HG02870 (cell line): Measurements from ENCODE around the gene UBE2G2.

Experiments
- ATAC-seq: cut with Tn5 transposase; IDR thresholded peaks from one replicate; pipeline ENCODE4 v1.9.1; 2021; ENCODE audit warnings: mild to moderate bottlenecking, moderate library complexity; ENCODE audit not compliant: unreplicated experiment

The UBE2G2 gene, protein sequence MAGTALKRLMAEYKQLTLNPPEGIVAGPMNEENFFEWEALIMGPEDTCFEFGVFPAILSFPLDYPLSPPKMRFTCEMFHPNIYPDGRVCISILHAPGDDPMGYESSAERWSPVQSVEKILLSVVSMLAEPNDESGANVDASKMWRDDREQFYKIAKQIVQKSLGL

GRCh38 chr21:44801468-44802395, at the start of gene UBE2G2:
TSS of gene UBE2G2 (minus strand) at chr21:44801820. CDS start at chr21:44801748, 72 bp downstream.
- ATAC-seq, result peak; percentile 67

GRCh38 chr21:44850905-44851657, 49.5 kb upstream of the UBE2G2 start:
- no peak for ATAC-seq

DNA sequence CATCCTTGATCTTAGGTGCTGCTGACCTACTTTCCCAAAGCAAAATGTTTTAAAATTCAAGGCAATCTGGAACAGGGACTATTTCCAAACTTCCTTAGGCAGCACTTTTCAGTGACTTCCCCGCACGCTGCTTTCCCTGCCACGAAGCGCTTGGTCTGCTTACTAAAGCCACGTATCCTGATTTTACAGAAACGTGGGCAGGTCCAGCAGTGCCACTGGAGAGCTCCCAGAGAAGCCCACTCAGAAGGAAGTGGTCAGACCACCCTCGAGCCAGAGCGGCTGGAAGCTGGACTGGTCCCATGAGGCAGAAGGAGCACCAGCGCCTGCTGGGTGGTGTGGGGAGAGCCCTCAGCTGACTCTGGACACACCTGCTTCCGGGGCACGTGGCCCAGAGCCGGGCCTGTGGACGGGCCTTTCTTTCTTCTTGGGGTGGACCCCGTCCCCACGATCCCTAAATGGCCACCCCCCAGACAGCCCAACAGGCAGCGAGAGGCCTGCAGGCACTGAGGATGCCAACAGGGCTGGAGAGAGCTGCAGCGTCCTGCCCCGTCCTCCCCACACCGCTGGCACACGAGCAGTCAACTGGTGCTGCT, 48.7 kb upstream of the UBE2G2 start:
- no peak for ATAC-seq

GRCh38 chr21:44849616-44850130, 48.1 kb upstream of the UBE2G2 start:
- no peak for ATAC-seq

DNA sequence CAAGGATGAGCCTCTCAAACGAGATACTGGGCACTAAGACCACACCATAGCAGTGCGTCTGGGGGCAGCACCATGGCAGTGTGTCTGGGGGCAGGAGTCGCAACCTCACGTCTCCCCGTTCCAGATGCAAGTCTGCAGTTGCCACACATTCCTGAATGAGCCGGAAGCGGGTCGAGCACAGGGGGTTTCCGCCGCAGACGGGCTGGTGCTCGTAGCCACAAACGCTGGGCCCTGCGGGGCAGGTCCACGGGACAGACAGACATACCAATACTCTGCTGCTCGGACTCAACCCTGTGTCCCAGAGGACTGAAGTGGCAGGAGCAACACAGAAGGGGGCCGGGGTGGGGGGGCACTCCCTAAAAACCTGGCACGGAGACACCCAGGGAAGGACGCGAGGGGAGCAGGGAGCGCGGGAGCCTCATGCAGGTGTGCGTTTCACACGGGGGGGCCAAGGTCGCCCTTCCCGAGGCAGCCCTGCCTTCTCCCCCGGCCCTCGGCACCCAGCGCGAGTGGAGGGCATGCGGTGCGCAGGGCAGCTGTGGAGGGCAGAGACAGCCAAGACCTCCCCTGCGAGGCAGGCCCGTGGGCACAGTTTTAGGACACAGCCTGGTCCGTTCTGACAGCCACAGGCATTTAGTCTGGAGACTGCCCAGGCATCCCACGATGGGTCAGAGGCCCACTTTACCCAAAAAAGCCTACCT, 47.4 kb upstream of the UBE2G2 start:
- ATAC-seq, result no peak

GRCh38 chr21:44847261-44848056, 45.8 kb upstream of the UBE2G2 start:
- ATAC-seq, result no peak

- no peak for ATAC-seq
Measured at GRCh38 chr21:44846485-44847260, 45.1 kb upstream of the UBE2G2 start.

DNA sequence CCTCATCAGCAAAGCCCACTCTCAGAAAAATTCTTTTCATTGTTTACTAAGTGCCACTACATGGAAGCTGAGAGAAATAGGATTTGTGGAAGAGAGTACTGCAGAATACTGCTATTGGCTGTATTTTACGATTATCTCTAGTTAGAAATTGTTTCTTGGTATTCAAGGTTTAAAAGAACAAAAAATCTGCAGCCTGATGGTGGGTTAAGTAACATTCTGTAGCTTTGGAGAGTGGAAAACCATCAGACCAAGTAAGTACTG, 44.5 kb upstream of the UBE2G2 start:
- ATAC-seq, result no peak

DNA sequence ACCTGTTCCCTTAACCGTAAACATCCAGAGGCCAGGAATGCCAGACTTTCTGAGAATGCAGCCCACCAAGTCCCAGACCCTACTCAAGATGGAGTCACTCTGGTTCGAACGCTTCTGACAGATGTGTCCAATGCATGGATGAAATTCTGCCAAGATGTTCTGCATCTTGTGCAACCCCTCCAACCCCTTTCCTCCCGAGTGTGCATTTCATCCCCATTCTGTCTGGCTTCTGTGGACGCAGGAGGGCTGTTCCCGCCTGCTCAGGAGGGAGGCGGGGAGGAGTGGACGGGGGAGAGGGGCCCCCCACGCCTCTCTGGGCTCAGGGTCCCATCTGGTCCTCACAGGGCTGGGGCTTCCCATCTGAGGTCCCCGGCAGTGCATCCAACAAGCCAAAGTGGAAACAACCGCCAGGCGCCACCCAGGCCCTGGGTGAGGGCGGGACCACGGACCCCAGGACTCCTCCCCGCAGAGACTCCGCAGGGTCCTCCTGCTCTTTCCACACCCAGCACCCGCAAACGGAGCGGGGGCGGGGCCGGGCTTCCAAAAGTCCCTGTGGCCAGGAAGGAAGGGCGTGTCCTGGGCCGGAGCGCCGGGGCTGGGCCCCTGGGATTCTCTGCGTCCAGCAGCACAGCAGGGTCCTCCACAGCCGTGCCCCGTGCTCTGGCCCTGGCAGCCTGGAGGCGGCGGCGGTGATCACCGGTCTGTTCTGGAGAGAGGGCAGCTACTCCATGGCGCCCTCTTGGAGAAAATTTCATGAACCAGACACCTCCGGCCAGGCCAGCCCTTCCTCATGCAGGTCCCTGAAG, 44.0 kb upstream of the UBE2G2 start:
- no peak for ATAC-seq

DNA sequence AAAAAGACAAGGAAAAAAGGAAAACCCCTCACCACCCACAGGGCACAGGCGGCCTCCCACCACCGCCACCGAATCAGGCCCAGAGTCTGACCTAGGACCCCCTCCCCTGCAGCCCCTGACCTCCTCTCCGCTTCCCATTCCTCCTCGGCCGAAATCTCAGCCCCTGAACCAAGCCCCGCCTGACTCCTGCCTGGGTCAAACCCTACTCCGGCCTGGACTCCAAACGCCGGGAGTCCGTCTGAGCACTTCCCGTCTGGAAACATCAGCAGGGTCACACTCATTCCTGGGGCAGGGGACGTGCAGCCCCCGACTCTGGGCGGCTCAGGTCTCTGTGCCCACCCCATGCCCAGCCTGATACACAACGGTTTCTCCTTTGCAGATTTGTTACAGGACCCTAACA, 42.6 kb upstream of the UBE2G2 start:
- no peak for ATAC-seq

DNA sequence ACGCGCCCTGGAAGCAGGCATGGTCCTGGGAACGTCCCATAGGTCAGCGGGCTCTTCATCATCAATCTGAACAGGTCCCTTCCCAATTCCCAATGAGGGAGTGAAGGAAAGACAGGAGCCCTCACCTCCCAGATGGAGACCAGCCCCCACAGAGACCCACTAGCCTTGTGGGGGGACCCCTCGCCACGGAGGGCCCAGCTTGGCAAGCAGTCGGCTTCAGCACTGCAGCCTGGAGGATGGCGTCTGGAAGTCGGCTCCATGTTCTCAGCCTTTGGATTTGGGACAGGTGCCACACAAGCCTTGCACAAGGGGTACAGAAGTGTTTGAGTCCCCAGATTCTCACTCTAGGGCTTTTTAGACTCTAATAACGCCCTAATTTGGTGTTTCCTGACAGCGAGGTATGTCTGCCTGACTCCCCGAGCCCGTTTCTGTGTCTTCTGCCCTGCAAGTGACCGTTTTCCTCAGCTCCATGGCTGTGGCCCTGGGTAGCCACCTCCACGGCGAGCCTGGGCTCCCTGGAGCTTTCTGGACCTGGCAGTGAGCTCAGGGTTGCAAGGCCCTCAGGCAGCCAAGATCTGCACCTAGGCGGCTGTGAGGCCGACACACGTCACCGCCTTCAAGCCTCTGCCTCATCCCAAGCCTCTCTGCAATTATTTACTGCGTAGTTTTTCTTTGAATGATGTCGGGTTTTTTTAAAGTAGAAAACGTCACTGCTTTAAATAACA, 41.3 kb upstream of the UBE2G2 start:
- ATAC-seq, result no peak

GRCh38 chr21:44842087-44842486, 40.5 kb upstream of the UBE2G2 start:
- no peak for ATAC-seq

GRCh38 chr21:44840771-44841170, 39.2 kb upstream of the UBE2G2 start:
- no peak for ATAC-seq

- ATAC-seq, result no peak
Measured at GRCh38 chr21:44838951-44839350, 37.3 kb upstream of the UBE2G2 start.

DNA sequence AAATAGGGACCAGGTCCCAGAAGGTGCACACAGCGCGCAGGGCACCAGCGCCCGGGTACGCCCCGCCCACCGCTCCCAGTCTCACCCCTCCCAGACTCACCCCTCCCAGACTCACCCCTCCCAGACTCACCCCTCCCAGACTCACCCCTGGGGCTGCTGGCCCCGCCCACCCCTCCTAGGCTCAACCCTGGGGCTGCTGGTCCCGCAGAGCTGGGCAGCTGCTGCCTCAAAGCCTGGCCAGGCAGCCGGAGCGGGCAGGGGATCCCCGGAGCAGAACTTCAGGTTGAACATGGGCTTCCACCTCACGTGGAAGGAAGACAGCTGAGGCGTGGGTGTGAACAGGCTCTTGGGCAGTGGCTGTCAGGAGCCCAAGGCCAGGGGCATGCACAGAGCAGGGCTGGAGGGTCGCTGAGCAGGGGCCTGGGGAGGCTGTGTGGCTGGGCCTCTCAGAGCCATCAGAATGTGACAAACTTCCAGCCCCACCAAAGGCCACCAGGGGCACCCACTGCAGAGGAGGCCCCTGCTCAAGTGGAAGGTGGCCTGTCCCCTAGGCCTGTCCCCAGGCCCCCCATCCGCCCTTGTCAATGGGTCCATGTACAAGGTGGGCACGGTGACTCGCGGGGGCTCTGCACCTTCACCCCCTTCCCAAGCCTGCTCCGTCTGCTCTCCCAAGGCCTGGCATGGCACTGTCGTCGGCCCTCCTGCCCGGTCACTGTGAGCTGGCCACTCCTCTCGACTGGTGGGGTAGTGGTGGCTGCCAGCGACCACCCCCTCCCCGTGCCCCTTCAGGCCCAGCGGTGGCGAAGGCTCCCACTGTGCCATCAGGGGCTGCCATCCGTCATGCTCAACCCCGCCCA, 36.6 kb upstream of the UBE2G2 start:
- no peak for ATAC-seq

DNA sequence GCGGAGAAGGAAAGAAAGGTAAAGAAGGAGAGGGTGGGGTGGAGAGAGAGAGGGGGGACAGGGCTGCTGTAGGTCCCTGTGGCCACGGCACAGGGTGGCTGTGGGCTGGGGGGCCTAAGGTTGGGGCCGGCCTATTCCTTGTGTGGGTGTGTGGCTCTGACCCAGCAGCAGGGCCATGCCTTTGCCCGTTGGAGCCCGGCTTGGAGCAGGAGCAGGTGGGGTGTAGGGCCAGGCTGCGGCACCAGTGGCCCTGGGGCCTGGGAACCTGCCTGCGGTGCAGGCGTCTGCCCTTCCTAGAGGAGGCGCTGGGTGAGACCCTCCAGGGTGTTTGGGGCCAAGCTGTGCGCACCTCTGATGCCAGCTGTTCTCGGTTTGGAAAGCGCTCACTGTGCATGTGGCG, 35.9 kb upstream of the UBE2G2 start:
- ATAC-seq, result no peak
